HepG2 (cell line): ENCODE measurements around the gene SBNO2. TPM values are rescaled to one million over a fixed set of nuclear protein-coding genes. Genes with fewer than 3 reads are reported as not detected.

Source experiments
- GTF3A ChIP-seq: sonication (generic); formaldehyde crosslinking; conservative IDR thresholded peaks from 2 replicates; pipeline ENCODE4 v1.4.0; 2020; ENCODE audit warnings: mild to moderate bottlenecking, missing genetic modification reagents
- HNF1A ChIP-seq, 2 experiments: sonication (generic) in 1 of 2; formaldehyde crosslinking in 1 of 2; IDR thresholded peaks; 2 replicates each; pipeline versions ENCODE4 v1.4.0 to v1.6.1; 2016 to 2020; ENCODE audit warnings: borderline replicate concordance in 1 of 2, low read depth in 1 of 2, mild to moderate bottlenecking in 1 of 2, missing genetic modification reagents in 1 of 2
- HNRNPH1 ChIP-seq: fragments of 200-400 bp; formaldehyde crosslinking; optimal IDR thresholded peaks from 2 replicates; pipeline ENCODE3; 2017; ENCODE audit warnings: mild to moderate bottlenecking, low read depth, low read length
- KDM5A ChIP-seq: fragments of 200-600 bp; sonication (generic); IDR thresholded peaks from 2 replicates; pipeline ENCODE4 v1.7.0; 2018; ENCODE audit warnings: antibody characterized with exemption, mild to moderate bottlenecking, low read length, borderline replicate concordance
- POLR2AphosphoS2 ChIP-seq: IDR thresholded peaks from 2 replicates; pipeline ENCODE4 v1.6.1; 2011; ENCODE audit warnings: low read depth, low read length, improper control_type of control experiment
- SMAD3 ChIP-seq: sonication (generic); formaldehyde crosslinking; IDR thresholded peaks from 2 replicates; pipeline ENCODE4 v1.4.0; 2020; ENCODE audit warnings: missing genetic modification reagents
- TMF1 ChIP-seq: sonication (generic); formaldehyde crosslinking; IDR thresholded peaks from 2 replicates; pipeline ENCODE4 v1.8.1; 2022; ENCODE audit warnings: low read depth, missing genetic modification reagents
- ZBTB26 ChIP-seq: IDR thresholded peaks from 2 replicates; pipeline ENCODE4 v1.6.1; 2016; ENCODE audit warnings: missing compliant biosample characterization, missing genetic modification reagents, borderline replicate concordance
- ZBTB3 ChIP-seq: sonication (generic); formaldehyde crosslinking; IDR thresholded peaks from 2 replicates; pipeline ENCODE4 v1.4.0; 2020; ENCODE audit warnings: low read depth, mild to moderate bottlenecking, moderate library complexity, missing genetic modification reagents, borderline replicate concordance
- ZBTB4 ChIP-seq: sonication (generic); formaldehyde crosslinking; IDR thresholded peaks from 2 replicates; pipeline ENCODE4 v1.4.0; 2020; ENCODE audit warnings: missing genetic modification reagents, mild to moderate bottlenecking, borderline replicate concordance
- ZNF260 ChIP-seq: sonication (generic); formaldehyde crosslinking; IDR thresholded peaks from 2 replicates; pipeline ENCODE4 v1.4.0; 2020; ENCODE audit warnings: missing genetic modification reagents, low read depth, mild to moderate bottlenecking, borderline replicate concordance
- ZNF512 ChIP-seq: sonication (generic); formaldehyde crosslinking; IDR thresholded peaks from 2 replicates; pipeline ENCODE4 v1.4.0; 2020; ENCODE audit warnings: mild to moderate bottlenecking, missing genetic modification reagents
- ZNF556 ChIP-seq: sonication (generic); formaldehyde crosslinking; IDR thresholded peaks from 2 replicates; pipeline ENCODE4 v1.4.0; 2020; ENCODE audit warnings: mild to moderate bottlenecking, missing genetic modification reagents, borderline replicate concordance
- ZNF557 ChIP-seq: sonication (generic); formaldehyde crosslinking; IDR thresholded peaks from 2 replicates; pipeline ENCODE4 v1.4.0; 2020; ENCODE audit warnings: missing genetic modification reagents
- ZNF558 ChIP-seq: sonication (generic); formaldehyde crosslinking; IDR thresholded peaks from 2 replicates; pipeline ENCODE4 v1.9.0; 2022; ENCODE audit warnings: mild to moderate bottlenecking, missing genetic modification reagents, borderline replicate concordance
- ZNF780A ChIP-seq: sonication (generic); formaldehyde crosslinking; IDR thresholded peaks from 2 replicates; pipeline ENCODE4 v1.8.0; 2022; ENCODE audit warnings: mild to moderate bottlenecking, missing genetic modification reagents, moderate library complexity
- ZNF782 ChIP-seq: sonication (generic); formaldehyde crosslinking; IDR thresholded peaks from 2 replicates; pipeline ENCODE4 v1.4.0; 2020; ENCODE audit warnings: missing genetic modification reagents, mild to moderate bottlenecking, borderline replicate concordance
- ZSCAN20 ChIP-seq: sonication (generic); formaldehyde crosslinking; IDR thresholded peaks from 2 replicates; pipeline ENCODE4 v1.4.0; 2020; ENCODE audit warnings: missing genetic modification reagents, mild to moderate bottlenecking, borderline replicate concordance
- polyA plus RNA-seq, 8 experiments: library from polyadenylated mRNA; depleted of rRNA in 3 of 8; stranded (reverse) in 7 of 8; unstranded in 1 of 8; fragments of >200 nt; fragmentation: Illumina TruSeq in 4 of 8; extraction: Trizol in 4 of 8; gene quantifications; 2 replicates each; pipeline versions ENCODE4 v1.2.1 to v1.2.3, GENCODE V29; 2011 to 2016; ENCODE audit warnings: low read depth in 4 of 8, missing spikeins in 1 of 8, mixed read lengths in 1 of 8; ENCODE audit not compliant: insufficient read depth in 1 of 8
- total RNA-seq, 5 experiments: library from RNA; depleted of rRNA; stranded (reverse); fragments of >200 nt; fragmentation: Illumina TruSeq; extraction: Trizol; gene quantifications; 2 replicates each; pipeline ENCODE4 v1.2.3, GENCODE V29; 2016; ENCODE audit warnings: low read depth in 1 of 5

SBNO2 gene
- total and polyA plus RNA-seq, 2 of the 13 experiments (the other 11 are each of a cell fraction or from before 2014, with no cell fraction given), result 8.6 to 10.4 TPM

GRCh38 chr19:1103708-1104310, 70.3 kb downstream of the SBNO2 start, which contains the start of gene GPX4 (continued):
- TF ChIP-seq HNF1A (IDR thresholded peaks at IDR 0.05; ENCODE audit: low read depth) (no peak), HNF1A (CRISPR knock-in tag; IDR thresholded peaks at IDR 0.05; ENCODE audit: borderline replicate concordance) (no peak), ZNF782 (CRISPR knock-in tag) (no peak; the same call in 1 of the 2 replicates), ZBTB3 (CRISPR knock-in tag) (no peak), ZNF557 (CRISPR knock-in tag) (no peak), TMF1 (peak; percentile 72), ZNF558 (CRISPR knock-in tag) (peak; percentile 45; the same call in 1 of the 2 replicates), ZNF556 (CRISPR knock-in tag) (no peak), POLR2AphosphoS2 (peak; percentile 87; the same call in 1 of the 2 replicates), ZSCAN20 (CRISPR knock-in tag) (no peak), ZNF780A (CRISPR knock-in tag) (no peak), ZNF260 (CRISPR knock-in tag) (no peak), HNRNPH1 (no peak), ZNF512 (CRISPR knock-in tag) (no peak), SMAD3 (CRISPR knock-in tag) (no peak), ZBTB4 (CRISPR knock-in tag) (no peak), GTF3A (CRISPR knock-in tag) (no peak), KDM5A (peak; percentile 36; the same call in 1 of the 2 replicates), ZBTB26 (CRISPR knock-in tag) (no peak)
